Measurements from ENCODE around the gene CXCL12.

CXCL12 gene
- long read RNA-seq: 0 reads

- TF ChIP-seq CTCF (IDR thresholded peaks at IDR 0.05; ENCODE audit: insufficient read depth, low read length) (no peak), SPI1 (IDR thresholded peaks at IDR 0.05; ENCODE audit: borderline replicate concordance, low read depth) (no peak), GABPA (IDR thresholded peaks at IDR 0.05; ENCODE audit: low read depth) (no peak), REST (IDR thresholded peaks at IDR 0.05; ENCODE audit: insufficient replicate concordance, low read depth) (no peak), POLR2AphosphoS5 (IDR thresholded peaks at IDR 0.05; ENCODE audit: low read depth) (no peak)
- Histone ChIP-seq H3K4me3 (replicated peaks; ENCODE audit: insufficient read depth, low read length) (no peak within 1 kb of the TSS), H3K27ac (replicated peaks) (no peak within 1 kb of the TSS), H3K27me3 (ENCODE audit: insufficient read depth, poor library complexity, severe bottlenecking) (peaks cover 28% of the 10 kb centered on the region)
- DNase-seq (ENCODE audit: low read depth in 1 of 2, low spot score in 1 of 2): no peak
Measured at GRCh38 chr10:44385026-44385695, at the start of gene CXCL12. Gene CXCL12 (minus strand): TSS chr10:44385097. CDS start chr10:44385005, 92 bp downstream.

GRCh38 chr10:44427479-44427878, 42.6 kb upstream of the CXCL12 start:
- Histone ChIP-seq H3K27me3 (ENCODE audit: insufficient read depth, poor library complexity, severe bottlenecking) (no peaks in the 10 kb centered on the region), H3K27ac (replicated peaks) (no peak overlapping the region), H3K4me3 (replicated peaks; ENCODE audit: insufficient read depth, low read length) (no peak overlapping the region)
- no peak for TF ChIP-seq SPI1 (IDR thresholded peaks at IDR 0.05; ENCODE audit: borderline replicate concordance, low read depth)
- TF ChIP-seq CTCF (IDR thresholded peaks at IDR 0.05; ENCODE audit: insufficient read depth, low read length): no peak
- TF ChIP-seq REST (IDR thresholded peaks at IDR 0.05; ENCODE audit: insufficient replicate concordance, low read depth): no peak
- TF ChIP-seq GABPA (IDR thresholded peaks at IDR 0.05; ENCODE audit: low read depth): no peak
- TF ChIP-seq POLR2AphosphoS5 (IDR thresholded peaks at IDR 0.05; ENCODE audit: low read depth): no peak
- no peak for DNase-seq (ENCODE audit: low read depth in 1 of 2, low spot score in 1 of 2)

- Histone ChIP-seq H3K4me3 (replicated peaks; ENCODE audit: insufficient read depth, low read length) (no peak overlapping the region), H3K27me3 (ENCODE audit: insufficient read depth, poor library complexity, severe bottlenecking) (no peaks in the 10 kb centered on the region), H3K27ac (replicated peaks) (no peak overlapping the region)
- DNase-seq (ENCODE audit: low read depth in 1 of 2, low spot score in 1 of 2): no peak
- no peak for TF ChIP-seq CTCF (IDR thresholded peaks at IDR 0.05; ENCODE audit: insufficient read depth, low read length)
- TF ChIP-seq GABPA (IDR thresholded peaks at IDR 0.05; ENCODE audit: low read depth): no peak
- no peak for TF ChIP-seq SPI1 (IDR thresholded peaks at IDR 0.05; ENCODE audit: borderline replicate concordance, low read depth)
- no peak for TF ChIP-seq POLR2AphosphoS5 (IDR thresholded peaks at IDR 0.05; ENCODE audit: low read depth)
- no peak for TF ChIP-seq REST (IDR thresholded peaks at IDR 0.05; ENCODE audit: insufficient replicate concordance, low read depth)
Measured at GRCh38 chr10:44427037-44427436, 42.1 kb upstream of the CXCL12 start.
